GM19099 (cell line): ENCODE results near the gene CMTM7.

Source experiments
- POLR2A ChIP-seq: IDR thresholded peaks from 3 replicates; pipeline ENCODE4 v1.6.1; 2011; ENCODE audit warnings: low read depth; ENCODE audit not compliant: insufficient read length; ENCODE audit errors: extremely low read depth

CMTM7 gene, protein sequence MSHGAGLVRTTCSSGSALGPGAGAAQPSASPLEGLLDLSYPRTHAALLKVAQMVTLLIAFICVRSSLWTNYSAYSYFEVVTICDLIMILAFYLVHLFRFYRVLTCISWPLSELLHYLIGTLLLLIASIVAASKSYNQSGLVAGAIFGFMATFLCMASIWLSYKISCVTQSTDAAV

DNA sequence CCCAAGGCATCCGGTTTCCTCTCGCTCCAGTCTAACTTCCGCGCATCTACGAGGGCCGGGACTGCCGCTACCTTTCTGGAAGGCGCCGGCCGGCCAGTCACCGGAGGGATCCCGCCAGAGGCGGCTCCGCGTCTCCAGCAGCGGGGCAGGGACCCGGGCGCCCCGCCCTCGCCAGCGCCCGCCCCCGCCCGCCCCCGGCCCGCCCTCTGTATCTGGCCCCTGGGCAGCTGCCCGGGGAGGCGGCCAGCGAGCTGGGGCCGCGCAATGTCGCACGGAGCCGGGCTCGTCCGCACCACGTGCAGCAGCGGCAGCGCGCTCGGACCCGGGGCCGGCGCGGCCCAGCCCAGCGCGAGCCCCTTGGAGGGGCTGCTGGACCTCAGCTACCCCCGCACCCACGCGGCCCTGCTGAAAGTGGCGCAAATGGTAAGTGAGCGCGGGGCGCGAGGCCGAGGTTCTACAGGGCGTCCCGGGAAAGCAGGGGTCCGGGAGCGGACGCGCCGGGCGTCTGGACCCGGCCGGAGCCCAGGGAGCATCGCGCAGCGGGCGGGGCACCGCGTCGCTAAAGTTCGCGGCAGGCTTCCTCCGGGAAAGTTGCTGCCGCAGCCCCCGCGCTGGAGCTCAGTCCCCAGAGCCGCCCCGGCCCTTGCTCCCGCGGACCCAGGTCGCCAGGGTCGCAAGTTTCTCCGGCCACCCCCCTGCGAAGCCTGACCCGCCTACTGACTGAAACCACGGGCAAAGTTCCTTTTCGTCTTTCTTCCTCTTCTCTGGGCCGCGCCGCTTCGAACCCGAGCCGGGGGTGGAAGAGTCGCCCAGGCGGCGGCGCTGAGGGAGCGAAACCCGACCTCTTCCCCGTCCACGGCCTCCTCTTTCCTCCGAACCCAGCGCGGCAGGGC is at the start of gene CMTM7:
Gene CMTM7, plus strand, starts transcription at position 211 of the 893 bp plus-strand sequence. Its CDS starts 54 bp downstream, at position 265.
- TF ChIP-seq POLR2A, result no peak

DNA sequence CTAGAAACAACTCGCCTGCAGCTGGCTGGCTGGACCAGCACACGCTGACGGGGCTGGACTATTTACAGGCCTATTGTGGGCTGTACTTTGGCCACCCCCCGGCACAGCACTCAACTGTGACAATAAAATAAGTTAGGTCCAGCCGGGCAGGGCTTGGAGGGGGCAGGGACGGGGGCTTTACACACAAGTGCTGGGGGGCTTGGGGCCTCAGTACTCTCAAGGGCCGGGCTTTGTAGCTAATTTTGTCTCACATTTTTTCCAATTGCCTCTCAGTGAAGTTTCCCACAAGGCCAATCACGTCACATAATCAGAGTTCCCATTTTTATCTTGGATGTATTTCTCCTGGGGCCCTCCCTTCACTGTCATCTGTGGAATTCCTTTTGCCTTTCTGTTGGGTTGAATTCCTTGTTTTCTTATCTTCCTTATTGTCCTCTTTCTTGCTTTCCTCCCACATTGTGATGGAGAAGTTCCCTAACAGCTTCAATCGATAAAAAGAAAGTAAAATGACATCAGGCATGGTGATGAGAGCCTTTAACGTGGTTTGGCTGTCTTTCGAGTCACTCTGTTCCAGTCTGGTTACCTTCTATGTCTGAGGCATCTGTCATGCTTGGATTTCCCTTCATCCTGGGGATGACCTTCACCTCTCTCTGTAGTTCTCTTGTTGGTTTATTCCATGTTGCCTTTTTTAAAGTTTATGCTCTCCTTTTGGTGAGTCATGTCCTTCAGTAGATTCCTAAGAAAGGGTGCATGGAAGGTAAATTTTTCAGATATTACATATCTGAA is 44.1 kb upstream of the CMTM7 start:
- TF ChIP-seq POLR2A, result no peak

DNA sequence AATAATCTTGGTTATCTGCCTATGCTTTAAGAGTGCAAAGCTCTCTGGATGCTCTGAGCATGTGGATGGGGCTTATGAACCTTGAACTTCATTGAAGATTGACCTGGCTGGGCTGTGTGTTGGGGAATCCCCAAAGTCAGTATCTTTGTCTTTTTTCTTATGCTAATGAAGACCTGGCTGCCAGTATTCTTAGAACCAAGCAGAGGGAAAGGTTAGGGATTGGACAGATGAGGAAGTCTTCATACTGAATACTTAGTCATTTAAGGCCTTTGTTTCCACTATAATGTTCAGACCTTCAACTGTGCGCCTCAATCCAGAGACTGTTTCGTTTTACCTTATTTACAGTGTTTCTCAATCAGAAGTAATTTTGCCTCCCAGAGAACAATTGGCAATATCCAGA is 42.5 kb upstream of the CMTM7 start:
- TF ChIP-seq POLR2A, result no peak

DNA sequence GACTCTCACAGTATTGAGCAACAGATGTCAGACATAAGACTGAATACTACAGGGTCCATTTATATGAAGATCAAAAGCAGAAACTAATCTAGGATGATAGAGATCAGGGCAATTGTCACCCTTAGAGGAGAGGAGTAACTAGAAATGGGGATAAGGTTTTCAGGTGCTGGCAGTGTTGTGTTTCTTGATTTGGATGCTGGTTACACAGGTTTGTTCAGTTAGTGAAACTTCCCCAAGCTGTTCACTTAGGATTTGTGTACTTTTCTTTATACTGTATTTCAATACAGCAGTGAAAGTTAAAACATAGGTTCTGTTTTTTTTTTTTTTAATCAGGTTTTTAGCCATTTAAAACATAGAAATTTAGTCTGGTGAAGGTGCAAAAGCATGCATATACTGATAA is 39.1 kb upstream of the CMTM7 start:
- no peak for TF ChIP-seq POLR2A

DNA sequence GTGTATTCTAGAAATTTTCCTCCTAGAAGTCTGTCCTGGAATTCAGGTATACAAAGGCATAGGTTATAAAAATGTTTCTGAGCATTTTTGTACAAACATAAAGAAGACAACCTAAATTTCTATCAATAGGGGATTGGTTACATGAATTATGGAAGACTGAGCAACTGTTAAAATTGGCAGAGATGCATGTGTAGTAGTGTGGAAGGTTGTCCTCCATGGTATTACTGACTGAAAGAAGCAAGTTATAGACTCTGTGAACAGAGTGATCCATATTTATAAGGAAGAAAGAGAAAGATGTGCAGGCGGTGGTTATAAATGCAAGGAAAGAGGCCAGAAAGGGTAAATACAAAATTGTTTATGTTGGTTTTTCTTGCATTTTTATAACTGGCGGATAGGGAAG is 38.3 kb upstream of the CMTM7 start:
- no peak for TF ChIP-seq POLR2A

DNA sequence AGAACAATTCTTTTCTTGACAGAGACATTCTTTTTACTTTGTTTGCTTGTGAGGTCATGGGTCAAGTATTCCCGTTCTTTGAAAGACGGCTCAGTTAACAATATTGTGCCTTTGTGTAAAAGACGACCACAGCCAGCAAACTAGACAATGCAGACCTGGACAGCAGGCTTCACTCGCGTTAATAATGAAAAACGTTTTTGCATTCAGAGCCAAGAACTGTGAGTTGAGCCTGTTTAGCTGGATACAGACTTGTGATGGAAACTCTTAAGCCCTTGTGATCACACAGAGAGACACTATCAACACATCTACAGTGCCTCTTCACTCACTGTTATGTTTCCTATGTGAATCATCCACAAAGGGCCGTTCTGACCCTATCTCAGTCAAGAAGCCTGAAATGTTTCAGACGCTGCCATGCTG is 37.3 kb upstream of the CMTM7 start:
- no peak for TF ChIP-seq POLR2A

DNA sequence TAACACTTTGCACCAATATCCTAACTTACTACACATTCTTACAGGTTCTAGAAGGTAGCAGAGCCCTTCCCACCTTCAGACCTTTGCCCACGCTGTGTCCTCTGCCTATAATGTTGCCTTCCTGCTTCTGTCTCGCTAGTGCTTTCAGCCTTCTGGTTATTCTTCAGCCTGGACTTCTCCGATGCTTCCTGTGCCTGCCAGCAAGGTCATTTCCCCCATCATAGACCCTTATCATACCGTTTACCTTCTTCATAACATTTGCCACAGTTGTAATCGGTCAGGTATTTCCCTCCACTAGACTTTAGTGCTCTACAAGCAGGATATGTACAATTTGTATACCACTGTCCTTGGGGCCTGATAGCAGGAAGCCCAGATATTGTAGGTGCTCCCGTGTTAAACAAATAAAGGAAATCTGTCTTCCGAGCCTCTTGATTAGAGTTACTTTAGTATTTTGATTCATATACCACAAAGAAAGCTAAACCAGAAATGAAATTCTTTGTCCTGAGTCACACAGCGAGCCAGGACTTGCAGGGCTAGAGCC is 35.8 kb upstream of the CMTM7 start:
- TF ChIP-seq POLR2A, result no peak

DNA sequence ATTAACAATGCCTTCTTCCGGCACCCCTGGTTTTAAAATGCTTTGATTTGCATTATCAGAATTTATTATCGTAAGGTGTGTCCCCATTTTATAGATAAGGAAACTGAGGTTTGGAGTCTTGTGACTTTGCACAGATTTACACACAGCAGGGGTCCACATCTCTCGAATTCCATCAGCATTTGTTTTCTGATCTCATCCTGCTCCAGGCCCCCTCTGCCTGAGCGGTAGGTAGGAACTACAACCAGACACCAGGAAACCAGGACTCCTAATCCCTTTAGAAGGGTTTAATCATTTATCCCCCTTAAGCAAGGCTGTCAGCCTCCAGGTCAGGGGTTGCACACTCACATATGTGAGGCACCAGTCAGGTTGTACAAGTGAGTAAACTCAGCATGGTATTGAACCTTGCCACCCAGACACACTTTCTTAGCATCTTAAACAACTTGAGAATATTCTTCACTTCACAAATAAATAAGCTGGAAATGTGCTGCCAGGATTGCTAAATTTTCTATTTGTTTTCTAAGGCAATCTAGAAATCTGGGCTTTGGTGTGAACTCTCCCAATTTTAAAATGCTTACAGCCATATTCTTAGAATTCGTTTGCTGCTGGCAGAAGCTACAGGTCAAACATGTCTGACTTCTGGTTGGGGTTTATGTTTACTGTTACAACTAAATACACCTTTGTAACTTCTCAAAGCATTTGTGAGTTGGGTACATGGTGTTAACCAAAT is 31.7 kb upstream of the CMTM7 start:
- no peak for TF ChIP-seq POLR2A

DNA sequence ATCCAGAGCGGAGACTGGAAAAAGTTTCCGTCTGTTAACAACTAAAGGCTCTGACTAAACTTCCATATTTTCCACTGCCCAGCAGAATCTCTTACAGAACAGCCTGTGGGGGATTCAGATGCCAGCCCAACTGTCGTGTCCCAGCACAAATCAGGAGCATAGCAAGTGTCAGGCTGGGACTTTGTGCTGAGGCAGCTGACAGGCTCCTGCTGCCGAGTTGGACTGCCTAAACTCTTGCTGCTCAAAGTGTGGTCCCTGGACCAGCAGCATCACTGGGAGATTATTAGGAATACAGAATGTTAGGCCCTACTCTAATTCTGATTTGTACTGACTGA is 31.2 kb upstream of the CMTM7 start:
- no peak for TF ChIP-seq POLR2A

DNA sequence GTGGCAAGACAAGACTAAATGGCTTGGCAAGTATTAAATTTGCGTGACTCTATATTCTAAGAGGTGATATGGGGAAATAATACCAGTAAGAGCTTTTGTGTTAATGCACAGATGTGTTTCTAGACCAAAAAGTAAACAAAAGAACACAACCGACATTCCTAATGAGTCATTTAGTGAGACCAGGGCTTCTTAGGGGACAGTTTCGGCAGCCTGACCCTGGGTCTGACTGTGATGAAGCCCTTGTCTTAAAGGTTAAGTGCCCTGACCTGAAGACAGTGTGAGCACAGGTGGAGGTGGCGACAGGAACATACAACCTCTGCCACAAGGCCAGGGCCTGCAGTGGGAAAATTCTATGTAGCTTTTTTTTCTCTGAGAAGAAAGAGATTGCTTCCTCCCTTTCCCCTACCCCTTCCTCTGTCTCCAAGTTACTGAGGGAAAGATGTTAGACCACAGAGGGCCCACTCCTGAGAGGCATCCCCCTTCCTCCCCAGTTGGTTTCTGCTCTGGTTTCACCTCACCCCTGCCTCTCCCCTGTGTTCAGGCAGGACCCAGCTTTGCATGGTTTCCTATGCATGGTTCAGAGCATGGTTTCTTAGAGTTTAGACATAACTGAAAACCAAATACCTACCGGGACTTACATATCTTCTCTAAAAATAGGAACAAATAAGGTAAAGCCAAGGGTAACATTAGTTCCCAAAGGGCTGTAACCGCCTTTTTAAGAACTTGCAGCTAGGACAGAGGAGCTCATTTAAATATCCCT is 24.8 kb upstream of the CMTM7 start:
- TF ChIP-seq POLR2A, result no peak

DNA sequence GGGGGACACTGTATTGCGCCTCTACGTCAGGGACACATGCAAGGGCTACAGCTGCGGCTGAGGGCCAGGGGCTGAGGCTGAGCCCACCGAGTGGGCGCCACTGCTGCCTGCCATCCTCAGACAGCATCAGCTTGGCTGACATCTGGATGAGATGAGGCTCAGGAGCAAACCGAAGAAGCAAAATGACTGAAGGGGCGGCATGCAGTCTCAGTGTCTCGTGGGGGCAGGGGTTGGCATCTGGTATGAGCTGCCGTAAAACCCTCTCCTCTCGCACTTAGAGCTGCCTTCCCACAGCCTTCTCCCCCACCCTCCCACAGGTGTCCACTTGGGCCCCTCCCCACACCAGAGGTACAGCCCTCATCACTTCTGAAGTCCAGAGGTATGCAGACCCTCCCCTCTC is 24.2 kb upstream of the CMTM7 start:
- TF ChIP-seq POLR2A, result no peak

DNA sequence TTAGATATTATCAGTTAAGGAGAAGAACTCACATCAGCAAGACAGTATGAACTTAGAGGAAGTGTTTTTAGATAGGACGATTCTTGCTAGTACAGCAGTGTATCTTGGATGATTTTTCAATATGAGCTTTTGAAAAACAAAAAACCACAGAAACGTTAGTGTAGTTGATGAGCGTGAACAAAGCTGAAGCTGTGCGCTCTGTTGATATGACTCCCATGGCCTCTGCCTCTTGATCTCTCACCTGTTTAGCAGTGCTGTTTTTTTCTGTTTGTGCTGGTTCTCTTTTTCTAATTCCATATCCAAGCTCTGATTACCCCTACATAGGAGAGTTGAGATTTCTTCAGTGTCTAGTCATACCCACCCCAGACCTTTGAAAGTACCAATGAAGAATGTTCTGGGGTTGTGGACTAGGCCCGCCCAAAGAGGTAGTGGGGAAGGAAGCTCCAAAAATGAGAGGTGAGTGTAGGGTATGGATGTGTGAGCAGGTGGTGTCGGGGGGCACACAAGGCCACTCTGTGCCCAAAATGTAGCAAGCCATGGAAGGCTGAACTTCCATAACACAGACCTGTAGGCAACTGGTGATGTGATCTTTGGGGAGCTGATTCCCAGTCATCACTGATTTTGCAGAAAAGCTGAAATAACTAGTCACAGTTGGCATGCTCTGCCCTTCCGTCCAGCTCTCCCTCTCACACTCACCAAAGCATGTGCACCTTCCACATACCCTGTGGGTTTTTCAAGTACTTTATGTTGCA is 20.0 kb upstream of the CMTM7 start:
- TF ChIP-seq POLR2A, result no peak

DNA sequence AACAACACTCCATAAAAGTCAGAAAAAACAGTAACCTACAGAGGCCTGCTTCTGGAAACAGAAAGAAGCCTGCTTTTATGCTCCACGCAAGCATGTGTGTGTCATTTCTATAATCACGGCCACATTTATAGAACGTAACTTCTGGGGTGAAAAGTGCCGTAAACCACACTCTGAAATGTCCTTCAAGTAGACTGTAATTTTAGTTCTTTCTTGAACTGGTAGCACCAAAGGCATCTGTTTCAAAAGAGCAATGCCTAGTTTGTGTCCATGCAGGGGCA is 19.5 kb upstream of the CMTM7 start:
- TF ChIP-seq POLR2A, result no peak

DNA sequence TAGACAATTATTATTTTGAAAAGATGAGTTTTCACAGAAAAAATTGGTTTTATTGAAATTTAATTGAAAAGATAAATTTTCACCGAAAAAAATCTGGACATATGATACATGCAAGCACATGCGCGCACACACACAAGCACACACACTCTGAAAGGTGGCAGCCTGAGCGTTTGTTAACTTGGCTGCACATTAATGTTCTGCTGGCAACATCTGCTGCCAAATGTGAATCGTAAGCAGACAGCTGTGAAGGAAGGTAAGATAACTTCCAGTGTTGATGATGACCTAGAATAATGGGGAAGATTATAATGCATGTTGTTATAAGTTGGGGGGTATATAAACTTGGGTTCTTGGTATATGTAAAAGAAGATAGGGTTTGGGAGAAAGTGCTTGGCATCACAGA is 18.4 kb upstream of the CMTM7 start:
- no peak for TF ChIP-seq POLR2A

DNA sequence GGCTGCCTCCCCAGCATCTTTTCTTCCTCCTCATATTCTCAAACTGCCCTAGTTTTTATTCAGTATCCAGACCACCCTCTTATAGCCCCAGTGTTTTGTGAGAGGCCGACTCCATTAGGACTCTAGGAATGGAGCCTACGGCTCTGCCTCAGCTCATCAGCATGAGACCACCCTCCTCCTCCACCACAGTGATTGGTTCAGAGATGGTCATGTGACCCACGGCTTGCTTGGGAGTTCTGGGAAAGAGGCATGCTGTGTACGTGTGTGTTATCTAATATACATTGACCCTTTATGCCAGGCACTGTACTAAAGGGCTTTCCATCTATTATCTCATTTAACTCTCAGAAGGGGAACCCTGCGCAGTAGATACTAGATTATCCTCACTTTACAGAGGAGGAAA is 17.8 kb upstream of the CMTM7 start:
- TF ChIP-seq POLR2A, result no peak
